Measurements from ENCODE around the gene CAMTA1. TPM values are rescaled to one million over a fixed set of nuclear protein-coding genes. Genes with fewer than 3 reads are reported as not detected.

CAMTA1 gene
- polyA plus RNA-seq, 1 donor (not counting 4 experiments of a cell fraction or from before 2014, with no cell fraction given) = 51.4 TPM

DNA sequence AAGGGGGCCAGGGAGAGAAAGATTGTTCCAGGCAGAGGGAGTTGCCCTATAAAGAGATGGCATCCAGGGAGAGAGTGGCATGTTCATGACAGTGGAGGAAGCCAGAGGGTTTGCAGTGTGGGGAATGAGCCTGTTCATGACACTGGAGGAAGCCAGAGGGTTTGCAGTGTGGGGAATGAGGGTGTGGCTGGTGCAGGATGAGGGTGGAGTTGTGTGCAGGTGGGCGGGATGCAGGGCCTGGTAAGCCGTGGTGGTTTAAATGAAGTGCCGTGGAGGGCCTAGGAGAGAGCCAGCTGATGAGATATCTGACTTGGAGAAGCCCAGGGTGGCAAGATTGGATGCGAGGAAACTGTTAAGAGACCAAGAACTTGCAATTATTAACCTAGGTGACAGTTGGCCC is 131.8 kb downstream of the CAMTA1 start:
- no peak overlapping the region for H3K27ac ChIP-seq (ENCODE audit: control insufficient read depth, insufficient read depth, low read length)
- H2AFZ ChIP-seq (ENCODE audit: control insufficient read depth, low read length) = no peak overlapping the region
- peaks cover 2% of the 10 kb centered on the region for H3K9me3 ChIP-seq (ENCODE audit: control insufficient read depth, low read depth, low read length)
- H3K4me2 ChIP-seq (ENCODE audit: control insufficient read depth, extremely low read depth, insufficient read depth, low read depth, low read length) = no peak overlapping the region
- no peak for DNase-seq (ENCODE audit: low read depth, low spot score)
- no peaks in the 10 kb centered on the region for H3K36me3 ChIP-seq (ENCODE audit: control insufficient read depth in 2 of 2, extremely low read depth in 1 of 2, insufficient read depth in 2 of 2, low read length in 2 of 2)
- dilution Hi-C loops (cut with MboI; ENCODE audit: extremely low pct_ligation_motif_present, low sequenced_read_pairs) = no loop called here
- no peaks in the 10 kb centered on the region for H4K20me1 ChIP-seq (ENCODE audit: control insufficient read depth, extremely low read depth, insufficient read depth, low read length)
- H3K9me1 ChIP-seq (ENCODE audit: control insufficient read depth, extremely low read depth, insufficient read depth, low read length) = no peaks in the 10 kb centered on the region
- TF ChIP-seq, protein P1, sequence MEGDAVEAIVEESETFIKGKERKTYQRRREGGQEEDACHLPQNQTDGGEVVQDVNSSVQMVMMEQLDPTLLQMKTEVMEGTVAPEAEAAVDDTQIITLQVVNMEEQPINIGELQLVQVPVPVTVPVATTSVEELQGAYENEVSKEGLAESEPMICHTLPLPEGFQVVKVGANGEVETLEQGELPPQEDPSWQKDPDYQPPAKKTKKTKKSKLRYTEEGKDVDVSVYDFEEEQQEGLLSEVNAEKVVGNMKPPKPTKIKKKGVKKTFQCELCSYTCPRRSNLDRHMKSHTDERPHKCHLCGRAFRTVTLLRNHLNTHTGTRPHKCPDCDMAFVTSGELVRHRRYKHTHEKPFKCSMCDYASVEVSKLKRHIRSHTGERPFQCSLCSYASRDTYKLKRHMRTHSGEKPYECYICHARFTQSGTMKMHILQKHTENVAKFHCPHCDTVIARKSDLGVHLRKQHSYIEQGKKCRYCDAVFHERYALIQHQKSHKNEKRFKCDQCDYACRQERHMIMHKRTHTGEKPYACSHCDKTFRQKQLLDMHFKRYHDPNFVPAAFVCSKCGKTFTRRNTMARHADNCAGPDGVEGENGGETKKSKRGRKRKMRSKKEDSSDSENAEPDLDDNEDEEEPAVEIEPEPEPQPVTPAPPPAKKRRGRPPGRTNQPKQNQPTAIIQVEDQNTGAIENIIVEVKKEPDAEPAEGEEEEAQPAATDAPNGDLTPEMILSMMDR (optimal IDR thresholded peaks at IDR 0.05 in 1 of 3, IDR thresholded peaks at IDR 0.05 in 1 of 3, conservative IDR thresholded peaks at IDR 0.05 in 1 of 3; ENCODE audit: extremely low read depth in 1 of 3, insufficient read depth in 2 of 3, low read length in 3 of 3) = no peak
- TF ChIP-seq EZH2 (IDR thresholded peaks at IDR 0.05; ENCODE audit: low read length) = no peak
- H3K79me2 ChIP-seq (ENCODE audit: control insufficient read depth, insufficient read depth, low read length) = no peaks in the 10 kb centered on the region
- no peak for FAIRE-seq
- no peak overlapping the region for H3K9ac ChIP-seq (ENCODE audit: control insufficient read depth, extremely low read depth, insufficient read depth, low read length)
- H3K4me3 ChIP-seq (ENCODE audit: control insufficient read depth in 2 of 3, extremely low read depth in 1 of 3, insufficient read depth in 2 of 3, low read depth in 1 of 3, low read length in 3 of 3) = no peak overlapping the region
- H3K27me3 ChIP-seq (ENCODE audit: control insufficient read depth, extremely low read depth, insufficient read depth, low read length) = no peaks in the 10 kb centered on the region
- peaks cover 20% of the 10 kb centered on the region for H3K4me1 ChIP-seq (ENCODE audit: control insufficient read depth, extremely low read depth, insufficient read depth, low read length)

DNA sequence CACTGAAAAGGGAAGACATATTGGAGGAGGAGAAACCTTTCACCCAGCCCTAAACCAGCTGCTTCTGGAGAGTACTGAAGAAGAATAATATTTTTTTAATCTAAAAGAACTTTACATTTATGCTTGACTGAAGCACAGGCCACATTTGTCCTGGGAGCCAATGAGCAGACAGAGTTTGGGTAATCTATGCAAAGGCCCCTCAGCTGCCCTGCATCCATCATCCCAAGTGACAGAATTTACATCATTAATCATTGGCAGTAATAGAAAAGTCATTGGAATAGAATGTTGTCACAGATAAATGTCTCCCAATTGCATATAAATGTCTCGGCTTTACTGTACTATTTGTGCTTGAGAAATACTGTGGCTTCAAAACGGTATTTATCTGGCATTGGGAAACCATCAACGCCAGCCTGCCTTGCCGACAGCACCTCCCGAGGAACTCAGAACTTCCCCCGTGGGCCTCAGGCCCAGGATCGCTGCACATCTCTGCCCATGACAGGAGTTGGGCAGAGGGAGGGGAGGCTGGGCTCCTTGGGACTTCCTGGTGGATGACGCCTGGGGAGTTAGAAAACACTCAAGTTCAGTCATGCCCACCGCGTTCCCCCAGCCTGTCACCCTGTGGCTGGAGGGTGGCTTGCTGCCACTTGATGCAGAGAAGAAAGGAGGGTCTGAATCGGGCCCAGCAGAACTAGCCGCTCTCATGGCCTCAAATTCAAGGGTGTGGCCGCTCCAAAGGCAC is 133.1 kb downstream of the CAMTA1 start:
- Histone ChIP-seq H2AFZ (ENCODE audit: control insufficient read depth, low read length) (peak overlapping the region; percentile 2), H4K20me1 (ENCODE audit: control insufficient read depth, extremely low read depth, insufficient read depth, low read length) (no peaks in the 10 kb centered on the region), H3K4me1 (ENCODE audit: control insufficient read depth, extremely low read depth, insufficient read depth, low read length) (peaks cover 29% of the 10 kb centered on the region), H3K36me3 (ENCODE audit: control insufficient read depth in 2 of 2, extremely low read depth in 1 of 2, insufficient read depth in 2 of 2, low read length in 2 of 2) (no peaks in the 10 kb centered on the region), H3K9me1 (ENCODE audit: control insufficient read depth, extremely low read depth, insufficient read depth, low read length) (no peaks in the 10 kb centered on the region), H3K79me2 (ENCODE audit: control insufficient read depth, insufficient read depth, low read length) (no peaks in the 10 kb centered on the region), H3K9me3 (ENCODE audit: control insufficient read depth, low read depth, low read length) (peaks cover 2% of the 10 kb centered on the region), H3K4me2 (ENCODE audit: control insufficient read depth, extremely low read depth, insufficient read depth, low read depth, low read length) (peak overlapping the region; percentile 40), H3K4me3 (ENCODE audit: control insufficient read depth in 2 of 3, extremely low read depth in 1 of 3, insufficient read depth in 2 of 3, low read depth in 1 of 3, low read length in 3 of 3) (no peak overlapping the region), H3K27ac (ENCODE audit: control insufficient read depth, insufficient read depth, low read length) (no peak overlapping the region), H3K27me3 (ENCODE audit: control insufficient read depth, extremely low read depth, insufficient read depth, low read length) (peaks cover 1% of the 10 kb centered on the region), H3K9ac (ENCODE audit: control insufficient read depth, extremely low read depth, insufficient read depth, low read length) (no peak overlapping the region)
- DNase-seq (ENCODE audit: low read depth, low spot score) (no peak), FAIRE-seq (no peak)
- dilution Hi-C loops (cut with MboI; ENCODE audit: extremely low pct_ligation_motif_present, low sequenced_read_pairs) = no loop called here
- TF ChIP-seq, protein P1 (optimal IDR thresholded peaks at IDR 0.05 in 1 of 3, IDR thresholded peaks at IDR 0.05 in 1 of 3, conservative IDR thresholded peaks at IDR 0.05 in 1 of 3; ENCODE audit: extremely low read depth in 1 of 3, insufficient read depth in 2 of 3, low read length in 3 of 3) = no peak
- no peak for TF ChIP-seq EZH2 (IDR thresholded peaks at IDR 0.05; ENCODE audit: low read length)

All from keratinocyte (primary cell).